GM21717 (cell line): ENCODE measurements around the gene C1orf53.
"Not testable (repeated sequence)": the region's sequence is repeated elsewhere in the genome, so short reads cannot be mapped to it uniquely, and the experiment has no call there.

Source experiments
- ATAC-seq: cut with Tn5 transposase; IDR thresholded peaks from one replicate; pipeline ENCODE4 v1.9.1; 2021; ENCODE audit warnings: mild to moderate bottlenecking, moderate library complexity; ENCODE audit not compliant: unreplicated experiment

C1orf53 gene

DNA sequence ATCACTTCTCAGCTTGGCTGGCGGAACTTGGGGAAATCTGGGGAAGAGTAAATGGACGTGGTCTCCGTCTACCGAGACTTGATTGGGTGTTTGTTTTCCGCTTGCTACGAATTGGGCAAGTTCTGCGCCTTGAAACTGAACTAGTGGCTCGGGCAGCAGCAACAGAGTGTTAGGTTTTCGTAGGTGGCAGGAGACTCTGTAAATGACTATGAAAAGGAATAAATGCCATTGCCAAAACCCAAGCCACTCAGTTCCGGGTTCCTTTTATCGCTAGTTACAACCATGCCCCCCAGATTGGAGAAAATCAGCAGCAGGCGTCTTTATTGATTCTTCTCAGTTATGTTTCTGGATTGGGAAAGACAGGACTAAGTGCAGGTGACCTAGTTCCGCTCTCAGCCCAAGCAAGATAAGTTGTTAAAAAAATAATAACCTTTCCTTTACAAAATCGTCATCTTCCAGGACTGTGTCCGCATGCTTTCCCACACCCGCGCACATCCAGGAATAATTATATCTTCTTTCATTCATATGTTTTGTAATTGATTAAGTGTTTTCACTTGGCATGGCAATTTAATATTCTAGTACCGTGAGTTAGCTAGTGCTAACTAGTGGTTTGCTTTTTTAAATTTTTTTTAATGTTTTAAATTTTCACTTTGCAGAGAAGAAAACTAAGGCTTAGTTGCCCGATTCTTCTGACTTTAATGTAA, 18.1 kb downstream of the C1orf53 start:
- no peak for ATAC-seq

DNA sequence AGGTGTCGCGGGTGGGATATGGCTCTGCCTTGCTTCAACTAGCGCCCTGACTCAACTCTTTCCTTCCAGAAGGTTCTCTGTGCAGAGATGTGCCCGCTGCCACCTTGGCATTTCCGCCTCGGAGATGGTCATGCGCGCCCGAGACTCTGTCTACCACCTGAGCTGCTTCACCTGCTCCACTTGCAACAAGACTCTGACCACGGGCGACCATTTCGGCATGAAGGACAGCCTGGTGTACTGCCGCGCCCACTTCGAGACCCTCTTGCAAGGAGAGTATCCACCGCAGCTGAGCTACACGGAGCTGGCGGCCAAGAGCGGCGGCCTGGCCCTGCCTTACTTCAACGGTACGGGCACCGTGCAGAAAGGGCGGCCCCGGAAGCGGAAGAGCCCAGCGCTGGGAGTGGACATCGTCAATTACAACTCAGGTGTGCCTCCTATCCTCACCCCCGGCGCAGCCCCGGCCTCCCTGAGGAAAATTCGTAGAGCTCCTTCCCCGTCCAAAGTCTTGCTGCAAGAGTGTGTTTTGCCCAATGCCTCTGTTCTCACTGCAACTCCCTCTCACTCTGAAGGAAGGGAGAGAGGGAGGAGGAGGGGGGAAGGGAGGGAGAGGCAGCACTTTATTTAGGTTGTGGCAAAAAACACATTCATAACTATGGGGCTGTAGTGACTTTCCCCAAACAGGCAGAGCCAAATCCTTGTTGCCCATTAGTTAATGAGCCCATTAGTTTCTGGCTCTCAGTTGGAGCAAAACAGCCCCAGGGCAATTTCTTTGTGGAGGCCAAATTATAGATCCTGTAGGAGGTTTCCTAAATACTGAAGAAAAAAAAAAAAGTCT, 19.0 kb downstream of the C1orf53 start:
- no peak for ATAC-seq

DNA sequence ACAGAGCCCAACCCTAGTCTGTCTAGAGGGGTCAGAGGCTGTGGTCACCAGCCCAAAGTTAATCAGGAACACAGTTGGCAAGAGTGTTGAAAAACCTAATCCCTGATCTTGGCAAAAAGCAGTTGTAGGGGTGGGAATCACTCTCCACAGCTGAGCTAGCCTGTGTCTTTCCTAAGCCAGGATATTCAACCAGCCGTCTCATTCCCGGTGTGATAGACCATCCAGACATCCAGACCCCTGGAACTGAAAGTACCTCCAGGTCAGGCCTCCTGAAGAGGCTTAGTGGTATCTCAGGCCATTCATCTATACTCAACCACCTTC, 19.6 kb downstream of the C1orf53 start:
- ATAC-seq, result no peak

DNA sequence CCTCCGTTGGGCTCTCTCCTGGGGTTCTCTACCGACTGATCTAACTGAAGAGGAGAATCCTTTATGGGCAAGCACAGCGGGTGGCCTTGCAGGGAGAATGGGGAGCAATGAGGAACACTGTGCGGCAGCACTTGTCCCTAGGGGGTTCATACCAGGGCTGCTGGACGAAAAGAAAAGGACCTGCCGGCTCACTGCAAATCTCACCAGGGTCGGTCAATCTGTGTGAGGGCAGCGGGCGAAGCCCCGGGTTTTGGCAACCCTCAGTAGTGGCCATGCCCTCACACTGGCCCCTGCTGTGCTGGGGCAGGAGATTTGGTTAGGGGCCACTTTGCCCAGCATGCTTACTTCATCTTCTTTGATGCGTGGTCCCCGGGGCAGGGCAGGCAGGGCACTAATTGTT, 20.6 kb downstream of the C1orf53 start:
- ATAC-seq, result no peak

DNA sequence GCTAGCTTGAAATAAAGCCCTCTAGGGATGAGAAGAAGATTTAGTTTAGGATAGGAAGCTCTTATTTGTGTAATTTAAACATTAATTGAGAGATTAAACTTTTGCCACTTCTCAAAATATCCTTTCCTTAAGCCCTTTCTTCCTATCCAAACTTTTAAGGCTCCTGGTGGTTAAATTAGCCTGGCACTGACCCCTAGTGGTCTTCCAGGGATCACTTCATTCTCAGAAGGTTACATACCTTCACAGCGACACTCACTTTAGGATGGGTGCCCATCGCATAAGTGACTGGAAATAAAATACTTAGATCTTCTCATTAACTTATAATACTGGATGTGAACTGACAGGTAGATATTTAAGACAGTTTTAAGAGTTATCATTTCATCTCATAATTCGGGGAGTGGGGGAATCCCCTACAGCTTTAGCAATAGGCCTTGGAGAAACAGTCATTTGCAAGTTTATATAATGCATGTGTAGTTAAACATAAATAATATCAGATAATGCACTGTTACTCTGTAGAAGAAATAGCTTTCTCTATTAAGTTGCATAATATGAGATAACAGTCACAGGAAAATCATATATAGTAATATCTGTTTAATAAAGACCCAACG, 22.2 kb downstream of the C1orf53 start:
- ATAC-seq, result peak; percentile 82

DNA sequence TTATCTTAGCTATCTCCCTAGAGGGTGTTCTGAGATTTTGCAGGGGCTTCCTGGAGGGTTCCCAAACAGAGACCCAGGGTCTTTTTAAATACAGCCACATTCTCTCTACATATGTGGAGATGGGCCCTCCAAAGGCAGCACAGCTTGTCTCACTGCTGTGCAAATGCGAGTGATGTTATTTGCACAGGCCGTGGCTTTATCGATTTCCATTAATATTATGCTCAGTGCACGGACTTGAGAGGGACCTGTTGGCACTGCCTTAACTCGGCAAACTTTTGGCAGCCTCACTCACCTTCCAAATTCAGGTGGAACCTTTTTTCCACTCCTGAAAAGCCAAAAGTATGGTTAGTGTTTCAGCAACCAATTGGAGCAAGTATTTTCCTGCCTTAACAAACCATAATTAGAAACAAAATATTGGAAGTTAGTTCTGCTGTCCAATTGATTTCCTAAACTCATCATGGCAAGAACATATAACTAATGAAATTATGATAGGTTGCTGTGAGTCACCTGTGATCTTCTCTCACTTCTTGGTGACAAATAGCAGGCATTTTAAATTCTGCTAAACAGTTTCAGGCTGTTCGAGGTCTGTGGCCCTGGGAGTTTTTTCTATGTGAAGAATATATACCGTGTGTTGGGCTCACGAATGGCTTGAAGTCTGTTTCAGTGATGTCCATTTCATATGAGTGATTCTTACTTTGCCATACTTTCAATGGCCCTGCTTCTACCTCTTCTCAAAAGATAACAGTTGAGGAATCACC, 25.7 kb downstream of the C1orf53 start:
- ATAC-seq, result no peak

DNA sequence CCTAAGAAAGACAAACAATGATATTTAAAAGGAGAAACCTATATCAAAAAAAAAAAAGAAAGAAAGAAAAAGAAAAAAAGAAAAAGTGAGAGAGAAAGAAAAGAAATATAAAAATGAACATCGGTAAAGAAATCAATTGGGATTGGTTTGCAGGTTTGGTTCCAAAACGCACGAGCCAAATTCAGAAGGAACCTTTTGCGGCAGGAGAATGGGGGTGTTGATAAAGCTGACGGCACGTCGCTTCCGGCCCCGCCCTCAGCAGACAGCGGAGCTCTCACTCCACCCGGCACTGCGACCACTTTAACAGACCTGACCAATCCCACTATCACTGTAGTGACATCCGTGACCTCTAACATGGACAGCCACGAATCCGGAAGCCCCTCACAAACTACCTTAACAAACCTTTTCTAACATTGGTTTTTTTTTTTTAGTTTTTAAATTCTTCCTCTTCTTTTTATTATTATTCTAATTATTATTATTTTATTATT, 26.5 kb downstream of the C1orf53 start:
- no peak for ATAC-seq

DNA sequence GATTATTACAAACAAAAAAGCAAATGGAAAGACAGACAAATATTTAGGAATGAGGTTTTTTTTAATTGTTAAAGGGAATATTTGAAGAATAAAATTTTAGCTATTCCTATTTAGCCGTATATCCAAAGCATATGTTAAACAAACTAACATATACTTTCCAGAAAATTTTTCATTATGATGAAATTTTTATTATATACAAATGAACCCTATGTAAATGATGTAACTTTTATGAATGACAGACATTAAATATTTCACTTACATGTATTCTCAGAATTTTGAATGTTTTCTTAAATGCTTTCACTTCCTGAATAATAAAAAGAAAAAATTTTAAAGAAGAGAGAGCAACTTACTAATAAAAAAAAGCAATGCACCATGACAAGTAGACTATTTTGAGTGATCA, 30.6 kb downstream of the C1orf53 start:
- ATAC-seq, result no peak

DNA sequence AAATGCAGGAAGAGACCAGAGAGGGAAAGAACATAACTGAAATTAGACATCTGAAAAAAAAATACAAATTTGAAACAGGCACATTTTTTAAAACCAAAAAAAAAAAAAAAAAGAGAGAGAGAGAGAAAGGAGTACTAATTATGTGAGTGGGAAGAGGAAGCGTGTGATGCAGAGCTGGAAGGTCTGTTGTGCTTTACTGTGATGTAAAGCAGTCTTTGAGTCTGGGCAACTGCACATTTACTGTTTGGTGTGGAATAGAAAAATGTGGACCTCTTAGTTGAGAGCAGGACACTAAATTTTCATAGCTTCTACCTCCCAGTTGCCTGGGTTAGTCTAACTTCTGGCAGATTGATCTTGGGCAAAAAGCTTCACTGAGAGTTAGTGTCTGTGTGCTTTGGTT, 31.2 kb downstream of the C1orf53 start:
- ATAC-seq, result no peak

DNA sequence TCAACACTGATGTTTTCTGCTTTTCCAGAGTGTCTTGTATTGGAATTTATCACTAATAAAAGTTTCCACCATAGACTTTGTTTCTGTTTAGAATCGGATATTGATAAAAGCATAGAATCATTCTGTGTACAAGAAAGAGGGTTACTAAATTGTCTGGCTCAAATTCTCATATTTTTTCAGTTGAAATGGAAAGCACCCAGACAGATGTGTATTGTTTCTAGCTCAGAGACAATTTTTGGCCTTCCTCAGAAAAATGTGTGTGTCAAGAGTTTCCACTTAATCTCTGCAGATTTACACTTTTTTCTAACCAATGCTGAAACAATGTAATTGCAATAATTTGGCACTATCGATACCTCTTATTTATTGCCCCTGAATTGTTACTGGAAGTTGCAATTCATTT, 35.0 kb downstream of the C1orf53 start:
- no peak for ATAC-seq

DNA sequence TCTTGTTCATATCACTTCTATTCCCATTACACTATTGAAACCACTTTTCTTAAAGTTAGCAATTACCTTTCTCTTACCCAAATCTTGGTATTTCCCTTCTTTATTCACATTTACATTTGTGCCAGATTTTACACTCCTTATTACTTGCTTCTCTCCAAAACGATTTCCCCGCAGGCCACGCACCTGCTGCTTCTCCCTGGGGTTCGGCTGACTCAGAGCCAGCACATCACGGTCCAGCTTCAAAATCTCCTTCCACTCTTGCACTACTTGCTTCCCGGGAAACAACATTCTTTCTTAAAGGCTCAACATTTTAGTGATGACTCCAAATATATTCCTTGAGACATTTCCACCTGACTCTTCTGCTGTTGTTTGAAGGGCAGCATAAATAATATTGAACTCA, 35.5 kb downstream of the C1orf53 start:
- ATAC-seq, result no peak

DNA sequence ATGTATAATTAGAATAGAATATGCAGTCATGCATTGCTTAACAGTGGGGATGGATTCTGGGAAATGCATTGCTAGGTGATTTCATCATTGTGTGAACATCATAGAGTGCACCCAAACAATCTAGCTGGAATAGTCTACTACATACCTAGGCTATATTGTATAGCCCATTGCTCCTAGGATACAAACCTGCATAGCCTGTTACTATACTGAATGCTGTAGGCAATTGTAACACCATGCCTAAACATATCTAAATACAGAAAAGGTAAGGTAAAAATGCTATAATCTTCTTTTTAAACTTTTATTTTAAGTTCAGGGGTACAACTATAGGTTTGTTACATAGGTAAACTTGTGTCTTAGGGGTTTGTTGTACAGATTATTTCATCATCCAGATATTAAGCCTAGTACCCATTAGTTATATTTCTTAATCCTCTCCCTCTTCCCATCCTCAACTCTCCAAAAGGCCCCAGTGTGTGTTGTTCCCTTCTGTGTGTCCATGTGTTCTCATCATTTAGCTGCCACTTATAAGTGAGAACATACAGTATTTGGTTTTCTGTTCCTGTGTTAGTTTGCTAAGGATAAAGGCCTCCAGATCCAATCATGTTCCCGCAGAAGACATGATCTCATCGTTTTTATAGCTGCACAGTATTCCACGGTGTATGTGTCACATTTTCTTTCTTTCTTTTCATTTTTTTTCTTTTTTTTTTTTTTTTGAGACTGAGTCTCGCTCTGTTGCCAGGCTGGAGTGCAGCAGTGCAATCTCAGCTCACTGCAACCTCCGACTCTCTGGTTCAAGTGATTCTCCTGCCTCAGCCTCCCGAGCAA, 36.9 kb downstream of the C1orf53 start:
- ATAC-seq, result not testable (repeated sequence)

DNA sequence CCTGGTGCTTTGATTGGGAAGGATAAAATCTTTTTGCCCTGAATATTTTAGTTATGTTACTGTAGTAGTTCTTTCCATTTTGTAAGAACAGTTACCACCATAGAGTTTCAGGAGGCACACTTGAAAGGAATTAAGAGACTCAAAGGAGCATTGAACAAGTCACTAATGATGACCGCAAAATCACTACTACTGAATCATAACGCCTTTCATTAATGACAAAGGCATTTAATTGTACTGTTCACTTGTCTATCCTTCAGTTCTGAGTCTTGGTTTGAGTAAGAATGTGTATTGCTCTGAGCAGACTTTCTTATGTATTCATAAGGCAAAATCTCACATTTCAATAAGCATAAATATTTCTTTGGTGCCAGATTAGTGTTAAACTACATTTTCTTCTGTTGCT, 39.6 kb downstream of the C1orf53 start:
- ATAC-seq, result no peak

DNA sequence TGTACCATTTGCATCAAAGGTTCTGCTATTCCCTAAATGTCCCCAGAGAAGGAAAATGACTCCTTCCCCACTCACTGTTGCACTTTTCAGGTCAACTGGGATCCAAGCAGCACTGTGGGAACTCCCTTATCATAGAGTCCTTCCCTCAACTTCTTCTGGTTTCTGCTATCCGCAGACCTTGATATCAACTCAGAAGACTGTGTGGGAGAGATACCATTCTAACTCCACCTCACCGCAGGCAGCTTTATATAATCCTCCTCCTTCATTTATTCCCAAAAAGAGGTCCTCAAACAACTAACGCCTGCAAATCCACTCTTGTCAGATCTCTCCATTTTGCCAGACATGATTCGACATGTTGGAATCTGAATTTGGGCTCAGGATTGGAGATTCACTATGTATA, 42.1 kb downstream of the C1orf53 start:
- no peak for ATAC-seq

DNA sequence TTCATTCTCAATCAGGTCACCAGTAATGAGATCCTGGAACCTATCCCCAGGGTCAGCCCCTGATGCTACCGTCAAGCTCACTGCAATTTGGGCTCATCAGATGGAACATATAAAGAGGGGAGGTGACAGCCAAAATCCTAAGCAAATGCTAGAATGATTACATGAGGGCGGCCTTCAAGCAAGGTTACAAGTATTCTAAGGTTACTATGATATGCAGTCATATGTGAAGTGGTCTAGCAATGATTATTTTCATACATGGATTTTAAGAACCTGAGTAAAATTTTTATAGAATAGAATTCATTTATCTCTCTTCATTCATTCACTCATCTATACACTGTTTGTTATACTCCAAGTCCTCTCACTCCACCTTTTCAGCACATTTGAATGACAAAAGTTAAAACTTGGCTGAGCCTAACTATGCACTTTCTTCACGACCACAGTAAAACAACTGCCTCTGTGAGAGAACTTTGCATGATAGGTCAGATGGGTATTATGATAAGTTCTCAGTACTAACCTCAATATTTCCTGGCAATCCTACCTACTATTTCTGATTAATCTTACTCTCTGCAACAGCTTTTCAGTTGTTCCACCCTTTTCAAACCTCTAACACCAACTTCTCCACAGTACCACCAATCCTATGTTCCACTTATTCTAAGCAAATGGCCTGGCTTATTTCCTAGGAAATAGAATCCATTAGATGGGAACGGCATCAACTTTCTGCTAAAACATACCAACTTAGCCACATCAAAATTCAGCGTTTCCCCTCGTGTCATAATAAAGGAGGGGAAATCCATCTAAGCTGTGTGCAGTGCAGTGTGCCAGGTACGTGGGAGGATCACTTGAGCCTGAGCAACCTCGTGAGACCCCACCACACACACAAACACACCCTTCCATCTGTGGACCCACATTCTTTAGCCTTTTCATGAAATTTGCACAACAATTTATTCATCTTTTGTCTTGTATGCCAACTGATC, 46.8 kb downstream of the C1orf53 start:
- no peak for ATAC-seq

DNA sequence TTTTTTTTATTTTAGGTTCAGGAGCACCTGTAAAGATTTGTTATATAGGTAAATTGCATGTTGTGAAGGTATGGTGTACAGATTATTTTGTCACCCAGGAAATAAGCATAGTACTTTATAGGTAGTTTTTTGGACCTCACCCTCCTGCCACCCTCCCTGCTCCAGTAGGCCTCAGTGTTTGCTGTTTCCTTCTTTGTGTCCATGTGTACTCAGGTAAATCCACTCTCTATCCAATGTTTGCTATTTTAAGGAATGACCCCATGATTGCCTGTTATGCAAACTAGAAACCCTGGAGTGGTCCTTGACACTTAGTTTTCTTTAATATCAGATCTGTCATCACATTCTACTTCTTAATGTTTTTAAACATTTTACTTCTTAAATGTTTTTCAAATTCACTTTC, 48.7 kb downstream of the C1orf53 start:
- ATAC-seq, result no peak

DNA sequence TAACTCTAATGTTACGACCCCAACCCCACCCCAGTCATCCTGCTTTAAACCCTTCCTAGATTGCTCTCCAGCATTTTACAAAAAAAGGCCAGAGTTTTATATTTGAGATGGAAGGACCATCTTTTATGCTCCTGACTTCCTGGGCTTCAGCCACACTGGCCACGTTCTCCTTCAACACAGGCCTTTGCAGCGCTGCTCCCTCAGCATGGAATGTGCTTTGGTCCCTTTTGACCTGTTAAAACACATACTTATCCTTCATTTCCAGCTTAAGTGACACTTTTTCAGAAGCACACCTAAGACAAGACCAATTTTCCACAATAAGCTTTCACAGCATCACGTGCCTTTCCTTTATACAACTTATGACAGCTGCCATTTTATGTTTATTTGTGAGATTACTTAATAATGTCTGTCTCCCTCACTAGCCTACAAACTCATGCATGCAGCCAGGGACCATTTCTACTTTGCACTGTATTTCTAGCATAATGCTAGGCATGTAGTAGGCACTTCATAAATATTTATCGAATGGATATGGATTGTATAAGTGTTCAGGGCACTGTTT, 49.3 kb downstream of the C1orf53 start:
- ATAC-seq, result no peak

DNA sequence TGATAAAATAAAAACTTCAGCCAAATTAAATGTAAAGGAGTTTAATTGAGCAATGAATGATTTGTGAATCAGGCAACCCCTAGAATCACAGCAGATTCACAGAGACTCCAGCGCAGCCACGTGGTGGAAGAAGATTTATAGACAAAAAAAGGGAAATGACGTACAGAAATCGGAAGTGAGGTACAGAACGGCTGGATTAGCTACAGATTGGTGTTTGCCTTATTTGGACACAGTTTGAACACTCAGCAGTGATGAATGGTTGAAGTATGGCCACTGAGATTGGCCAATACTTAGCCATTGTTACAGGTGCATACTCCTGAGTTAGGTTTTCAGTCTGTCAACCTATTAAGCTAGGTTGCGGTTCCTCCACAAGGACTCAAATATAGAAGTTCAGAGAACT, 51.0 kb downstream of the C1orf53 start:
- not testable (repeated sequence) for ATAC-seq
